ACHN (cell line): ENCODE measurements around the gene LAMB4.

Source experiments
- DNase-seq: peaks from one replicate; pipeline ENCODE4 v3.0.0-alpha.2; 2015
- in situ Hi-C: cut with HindIII; loops from 2 replicates; pipeline ENCODE4 v1.10.0; 2017; ENCODE audit warnings: low sequenced_read_pairs, low pct_ligation_motif_present, low pct_unique_long_range_greater_than_20kb

Gene LAMB4

DNA sequence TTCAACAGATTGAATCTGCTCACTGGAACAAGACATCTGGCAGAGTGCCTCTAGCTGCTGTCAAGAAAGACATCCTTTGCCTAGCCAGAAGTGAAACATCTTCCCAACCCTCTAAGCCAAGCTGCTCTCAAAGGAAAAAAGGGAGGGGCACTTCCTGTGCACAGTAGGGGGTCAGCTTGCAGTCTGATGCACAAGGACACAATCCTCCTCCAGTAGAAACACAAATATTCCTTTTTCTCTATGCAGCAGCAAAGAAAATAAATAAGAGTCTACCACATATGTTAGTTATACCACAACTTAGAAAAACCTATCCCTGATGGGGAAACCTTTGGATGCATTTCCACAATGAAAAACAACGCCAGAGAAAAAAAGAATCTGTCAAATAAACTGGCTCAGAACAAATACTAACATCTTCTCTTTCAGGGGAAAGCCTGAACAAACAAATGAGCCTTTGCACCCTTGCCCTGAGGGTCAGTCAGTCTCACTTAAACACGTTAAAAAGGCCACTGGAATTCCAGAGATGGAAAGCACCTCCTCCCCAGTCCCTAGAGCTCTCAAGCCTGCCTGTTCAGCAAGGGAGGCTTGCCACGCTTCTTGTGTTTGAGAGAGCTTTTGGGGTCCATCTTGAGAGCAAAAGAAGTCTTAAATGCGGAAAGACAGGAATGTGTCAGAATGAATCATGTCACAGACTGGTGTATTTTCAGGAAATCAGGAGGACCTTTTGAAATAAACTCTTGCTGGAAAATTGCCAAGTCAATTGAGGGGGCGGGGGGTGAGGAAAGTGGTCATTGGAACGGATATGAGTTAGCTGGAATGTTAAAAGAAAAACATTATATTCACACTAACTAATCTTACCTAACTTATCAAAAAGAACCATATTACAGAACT is 134.7 kb downstream of the LAMB4 start:
- peak; percentile 54 for DNase-seq
- in situ Hi-C loops = no loop called here

DNA sequence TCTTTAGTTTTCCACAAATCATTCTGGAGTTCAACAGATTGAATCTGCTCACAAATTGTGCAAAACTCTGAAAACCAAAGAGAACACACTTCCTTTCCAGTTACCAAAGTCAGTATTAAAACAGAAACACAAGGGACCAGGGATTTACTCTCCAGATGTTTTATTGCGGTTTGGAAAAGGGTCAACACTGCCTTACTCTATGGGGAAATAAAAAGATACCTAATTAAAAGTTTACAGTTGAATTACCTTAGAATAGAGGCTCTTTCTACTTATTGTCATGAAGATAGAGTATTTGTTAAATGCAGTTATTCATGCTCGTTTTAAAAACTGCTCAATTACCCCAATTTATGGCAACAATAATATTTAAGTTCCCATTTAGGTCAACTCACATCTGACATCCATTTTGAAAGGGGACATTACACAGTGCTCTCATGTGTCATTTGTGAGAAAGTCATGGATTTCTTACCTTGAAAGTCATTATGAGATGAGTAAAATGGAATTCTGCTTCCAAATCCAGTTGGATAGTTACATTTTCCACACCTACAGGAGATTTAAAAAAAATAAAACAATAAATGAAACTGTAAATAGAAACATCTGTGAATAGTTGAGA is 135.6 kb downstream of the LAMB4 start:
- in situ Hi-C loops = no loop called here
- no peak for DNase-seq

- no peak for DNase-seq
- in situ Hi-C loops = no loop called here
Measured at GRCh38 chr7:107993891-107994291, 136.3 kb downstream of the LAMB4 start.

- no peak for DNase-seq
- in situ Hi-C loops = no loop called here
Measured at GRCh38 chr7:107989618-107990373, 140.4 kb downstream of the LAMB4 start.

GRCh38 chr7:107982918-107983389 is 147.2 kb downstream of the LAMB4 start:
- DNase-seq = no peak
- in situ Hi-C loops = no loop called here

- no peak for DNase-seq
- in situ Hi-C loops = no loop called here
Measured at GRCh38 chr7:107982042-107982840, 147.9 kb downstream of the LAMB4 start.

DNA sequence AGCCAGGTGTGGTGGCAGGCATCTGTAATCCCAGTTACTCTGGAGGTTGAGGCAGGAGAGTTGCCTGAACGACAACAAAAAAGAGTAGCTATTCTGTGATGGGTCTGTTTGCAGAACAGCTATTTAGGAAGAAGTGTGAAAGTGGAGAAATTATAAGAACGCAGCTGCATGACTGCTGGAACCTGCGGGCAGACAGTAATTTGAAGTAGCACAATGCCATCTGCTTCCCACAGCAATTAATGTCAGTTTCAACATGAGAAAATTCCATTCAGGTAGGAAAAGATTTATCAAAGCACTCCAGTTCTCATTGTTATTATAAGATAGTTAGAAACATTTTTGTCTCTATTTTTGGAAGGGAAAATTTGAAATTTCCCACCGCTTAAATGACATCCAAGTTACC is 148.7 kb downstream of the LAMB4 start:
- in situ Hi-C loops = no loop called here
- DNase-seq = no peak

DNA sequence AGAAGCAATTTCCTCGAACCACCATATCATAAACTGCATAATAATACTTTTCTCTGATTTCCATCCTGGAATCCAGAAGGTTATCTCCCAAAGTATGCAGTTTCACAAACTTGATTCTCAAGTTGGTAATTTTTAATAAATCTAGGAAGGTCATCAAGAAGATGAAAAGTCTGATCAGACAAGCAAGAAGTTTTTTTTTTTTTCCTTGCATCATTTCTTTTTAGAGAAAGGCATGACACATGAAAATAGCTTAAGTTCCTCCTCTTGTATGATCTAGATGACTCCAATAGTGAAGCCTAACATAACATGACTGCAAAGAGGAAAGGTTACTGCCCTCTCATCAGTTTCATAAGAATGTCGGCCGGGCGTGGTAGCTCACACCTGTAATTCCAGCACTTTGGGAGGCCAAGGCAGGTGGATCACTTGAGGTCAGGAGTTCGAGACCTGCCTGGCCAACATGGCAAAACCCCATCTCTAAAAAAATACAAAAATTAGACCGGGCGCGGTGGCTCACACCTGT is 149.4 kb downstream of the LAMB4 start:
- DNase-seq = no peak
- in situ Hi-C loops = no loop called here

GRCh38 chr7:107980171-107980570 is 150.0 kb downstream of the LAMB4 start:
- in situ Hi-C loops = no loop called here
- no peak for DNase-seq

GRCh38 chr7:107978815-107979408 is 151.2 kb downstream of the LAMB4 start:
- in situ Hi-C loops = no loop called here
- no peak for DNase-seq

GRCh38 chr7:107977048-107977447 is 153.1 kb downstream of the LAMB4 start:
- DNase-seq = no peak
- in situ Hi-C loops = no loop called here

DNA sequence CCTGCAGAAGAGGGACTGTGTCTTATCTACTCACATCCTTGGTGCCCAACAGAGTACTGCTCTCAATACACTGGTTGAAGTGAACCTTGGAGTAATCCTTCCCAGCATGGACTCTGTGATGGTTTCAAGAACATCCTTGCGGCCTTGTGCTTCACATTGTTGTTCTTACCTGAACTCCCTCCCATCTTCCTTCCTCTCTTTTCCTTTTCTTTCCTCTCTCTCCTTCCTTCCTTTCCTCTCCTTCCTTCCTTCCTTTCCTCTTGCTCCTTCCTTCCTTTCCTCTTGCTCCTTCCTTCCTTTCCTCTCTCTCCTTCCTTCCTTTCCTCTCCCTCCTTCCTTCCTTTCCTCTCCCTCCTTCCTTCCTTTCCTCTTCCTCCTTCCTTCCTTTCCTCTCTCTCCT is 153.5 kb downstream of the LAMB4 start:
- in situ Hi-C loops = no loop called here
- DNase-seq = no peak

GRCh38 chr7:107975394-107976013 is 154.7 kb downstream of the LAMB4 start:
- in situ Hi-C loops = no loop called here
- no peak for DNase-seq

- in situ Hi-C loops = no loop called here
- DNase-seq = no peak
Measured at GRCh38 chr7:107973861-107974260, 156.3 kb downstream of the LAMB4 start.
